ENCODE results near the gene COL4A5.

GRCh38 chrX:108494406-108495090, 54.9 kb downstream of the COL4A5 start:
- no peak for TF ChIP-seq CTCF (IDR thresholded peaks at IDR 0.05; ENCODE audit: low read length)
- TF ChIP-seq EZH2 (IDR thresholded peaks at IDR 0.05; ENCODE audit: borderline replicate concordance, low read length) = no peak
